HG03060 (cell line): ENCODE measurements around the gene EXOC2.
"Not testable (repeated sequence)": the region's sequence is repeated elsewhere in the genome, so short reads cannot be mapped to it uniquely, and the experiment has no call there.

Source experiments
- ATAC-seq: cut with Tn5 transposase; IDR thresholded peaks from one replicate; pipeline ENCODE4 v1.9.1; 2021; ENCODE audit warnings: low read depth, moderate number of reproducible peaks; ENCODE audit not compliant: unreplicated experiment

The EXOC2 gene

DNA sequence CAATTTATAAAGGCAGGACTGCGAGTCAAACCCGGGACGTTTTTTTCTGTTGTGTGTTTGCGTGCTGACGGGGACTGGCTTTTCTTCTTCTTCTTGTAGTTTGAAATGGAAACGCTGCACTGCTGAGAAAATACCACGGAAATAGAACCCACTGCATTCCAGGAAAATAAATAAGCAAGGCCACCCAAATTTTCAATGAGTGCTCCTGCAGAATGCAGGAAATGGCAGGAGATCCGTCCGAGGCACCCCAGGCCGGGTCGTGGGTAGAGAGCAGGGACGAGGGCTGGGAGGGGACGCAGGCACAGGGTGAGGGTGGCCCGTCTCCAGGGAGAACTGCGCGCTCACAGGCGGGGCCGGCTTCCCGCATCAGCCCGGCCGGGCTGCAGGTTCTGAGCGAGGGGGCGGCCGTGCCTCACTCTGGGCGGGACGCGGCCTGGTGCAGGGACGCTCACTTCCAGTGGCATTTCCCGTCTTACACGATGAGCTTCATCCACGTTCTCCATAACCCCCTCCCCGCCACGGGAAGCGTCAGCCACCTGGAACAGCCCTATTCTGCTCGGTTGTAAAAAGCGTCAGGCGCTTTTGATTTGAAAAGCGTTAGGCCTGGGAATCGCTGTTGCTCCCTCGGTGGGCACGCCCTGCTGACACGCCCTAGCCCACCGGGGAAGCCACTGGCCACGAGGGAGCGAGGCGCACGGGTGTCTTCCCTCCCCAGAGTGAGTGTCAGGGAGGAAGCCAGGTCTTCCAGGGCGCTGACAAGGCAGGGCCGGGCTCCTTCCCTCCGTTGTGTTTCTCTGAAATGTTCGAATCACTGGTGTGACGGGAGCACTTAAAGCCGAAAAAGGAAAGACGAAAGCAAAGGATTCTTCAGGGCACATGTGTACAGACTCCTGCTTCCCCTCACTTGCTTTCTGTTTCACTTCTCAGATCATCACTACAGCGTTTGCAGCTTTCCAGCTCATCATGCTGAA, 17.9 kb upstream of the EXOC2 start:
- ATAC-seq = no peak

DNA sequence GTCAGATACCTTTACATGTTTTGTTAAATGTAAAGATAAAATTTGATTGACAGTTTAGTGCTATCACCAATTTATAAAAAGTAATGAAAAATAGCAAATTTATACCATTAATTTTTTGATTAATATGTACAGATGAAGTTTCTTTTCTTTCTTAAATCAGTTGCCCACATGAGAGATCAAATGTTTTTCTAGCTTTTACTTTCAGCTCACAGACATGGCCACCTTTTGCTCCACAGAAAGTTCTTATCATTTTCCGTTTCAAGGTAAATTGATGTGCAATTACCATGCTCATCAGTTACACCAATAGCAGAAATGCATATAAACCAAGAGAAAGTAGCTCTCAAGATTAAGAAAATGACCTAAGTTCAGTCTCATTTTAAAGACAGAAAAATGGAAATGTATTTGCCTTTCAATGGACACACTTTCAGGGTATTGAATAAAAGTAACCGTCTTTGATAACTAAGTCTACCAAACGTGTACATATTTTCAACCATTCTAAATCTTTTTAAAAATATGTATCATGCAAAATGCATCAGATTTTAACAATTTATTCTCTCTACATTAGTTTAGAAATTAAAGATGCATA, 16.6 kb upstream of the EXOC2 start:
- ATAC-seq = no peak

DNA sequence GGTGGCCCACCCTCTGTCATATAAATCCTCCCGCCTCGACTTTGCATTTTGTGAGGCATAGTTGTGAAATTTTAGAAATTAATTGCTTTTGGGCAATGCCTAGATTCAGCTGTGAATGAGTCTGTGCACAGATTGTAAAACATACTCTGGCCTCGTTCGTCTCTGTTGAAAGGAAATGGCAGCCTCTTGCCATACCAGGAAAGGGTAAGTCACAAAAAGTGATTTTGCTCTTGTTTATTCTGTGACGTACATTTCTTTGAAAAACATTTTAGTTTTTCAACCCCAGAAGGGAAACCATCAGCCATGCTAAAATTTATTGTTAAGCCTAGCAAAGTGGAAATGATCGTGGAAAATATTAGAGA, 15.3 kb upstream of the EXOC2 start:
- no peak for ATAC-seq

DNA sequence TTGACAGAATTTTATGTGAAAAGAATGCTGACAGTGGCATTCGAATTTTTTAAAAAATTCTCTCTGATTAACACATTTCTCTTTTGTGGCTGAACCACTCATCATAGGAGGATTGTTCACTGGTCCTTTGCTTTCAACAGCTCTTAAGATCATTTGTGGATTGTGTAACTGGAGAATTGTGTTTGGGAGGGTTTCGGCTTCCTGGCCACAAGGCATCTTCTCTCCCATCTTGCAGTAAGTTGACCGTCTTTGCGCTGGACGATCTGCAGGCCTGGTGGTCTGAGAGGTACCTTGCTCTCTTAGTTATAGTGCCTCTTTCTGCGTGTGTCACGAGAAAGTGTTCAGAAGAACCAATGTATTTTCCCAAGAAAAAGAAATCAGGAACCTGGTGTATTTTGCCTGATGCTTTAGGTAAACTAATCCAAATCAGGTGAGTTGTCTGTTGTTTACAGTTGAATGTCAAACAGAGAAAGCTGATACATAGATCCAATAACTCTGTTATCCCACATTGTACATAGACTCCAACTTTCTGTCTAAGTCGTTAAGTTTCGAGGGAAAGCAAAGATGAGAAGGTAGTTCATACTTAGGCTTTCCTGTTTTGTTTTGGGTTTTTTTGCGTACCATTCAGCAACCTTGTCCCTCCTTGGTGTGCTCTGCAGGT, 14.8 kb upstream of the EXOC2 start:
- no peak for ATAC-seq

DNA sequence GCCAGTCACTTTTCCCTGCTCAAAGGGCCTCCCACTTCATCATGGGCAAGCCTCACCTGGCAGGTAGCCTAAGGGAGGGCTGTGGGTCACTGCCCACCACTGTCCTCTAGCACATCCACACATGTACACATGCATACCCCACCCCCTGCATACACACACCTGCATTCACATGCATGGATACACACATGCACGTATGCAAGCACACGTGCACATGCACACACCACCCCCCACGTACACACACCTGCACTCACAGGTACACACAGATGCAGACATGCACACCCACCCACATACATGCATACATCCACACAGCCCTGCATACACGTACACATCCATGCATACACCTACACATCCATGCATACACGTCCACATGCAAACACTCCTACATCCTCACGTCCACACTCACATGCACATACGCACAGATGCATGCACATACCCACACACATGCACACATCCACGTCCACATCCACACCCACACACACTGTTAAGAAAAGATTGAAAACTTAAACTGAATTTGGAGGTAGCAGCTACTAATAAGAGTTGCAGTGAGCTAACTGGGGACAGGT, 14.0 kb upstream of the EXOC2 start:
- ATAC-seq = no peak

DNA sequence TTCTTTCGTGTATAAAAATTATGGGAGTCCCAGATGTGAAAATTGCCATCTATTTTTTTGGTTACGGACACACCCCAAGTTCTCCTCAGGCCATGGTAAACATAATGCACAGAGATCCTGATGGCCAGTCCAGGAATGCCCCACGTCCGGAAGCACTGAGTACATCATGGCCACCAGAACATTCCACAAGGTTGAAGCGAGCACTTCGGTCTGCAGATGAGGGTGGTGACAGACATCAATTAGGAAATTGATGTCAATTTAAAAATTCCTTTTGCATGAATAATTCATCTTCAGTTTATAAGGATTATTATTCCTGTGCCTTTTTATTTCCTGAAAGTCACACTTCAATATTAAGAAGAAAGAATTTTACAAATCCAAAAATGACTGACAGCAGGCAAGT, 13.2 kb upstream of the EXOC2 start:
- ATAC-seq = no peak

DNA sequence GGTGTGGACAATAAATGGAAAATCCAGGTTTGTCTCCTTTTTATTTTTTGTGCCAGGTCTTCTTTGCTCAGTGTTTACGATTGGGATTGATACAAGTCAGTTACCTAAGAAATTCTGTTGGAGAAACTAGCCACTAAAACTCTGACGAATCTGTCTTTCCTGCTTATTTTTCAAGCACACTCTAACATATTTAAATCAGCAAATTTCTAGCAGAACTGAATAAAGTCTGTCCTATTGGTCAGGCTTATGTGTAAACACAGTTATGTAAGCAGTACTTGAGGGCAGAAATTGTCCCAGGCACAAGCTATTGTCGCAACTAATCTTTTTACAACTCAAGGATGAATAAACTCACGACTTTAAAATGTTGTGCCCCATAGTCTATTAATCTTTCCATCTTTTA, 12.1 kb upstream of the EXOC2 start:
- ATAC-seq = no peak

DNA sequence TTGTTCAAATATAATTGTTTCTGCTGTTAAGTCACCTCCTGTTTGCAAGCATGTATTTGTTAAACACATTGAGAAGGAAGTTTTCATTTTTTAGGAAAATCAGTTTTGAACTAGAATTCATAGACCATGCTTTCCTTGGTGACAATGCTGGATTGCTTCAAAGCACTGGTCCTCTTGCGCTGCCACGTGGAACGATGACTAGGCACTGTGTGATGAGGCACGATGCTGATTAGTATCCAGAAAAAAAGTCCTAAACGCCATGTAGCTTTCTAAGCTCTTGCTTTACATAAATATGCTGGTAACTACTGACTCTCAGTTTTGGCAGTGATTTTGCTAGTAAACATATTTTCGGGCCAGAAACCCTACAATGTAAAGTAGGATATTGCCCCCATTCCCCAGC, 11.1 kb upstream of the EXOC2 start:
- ATAC-seq = no peak

DNA sequence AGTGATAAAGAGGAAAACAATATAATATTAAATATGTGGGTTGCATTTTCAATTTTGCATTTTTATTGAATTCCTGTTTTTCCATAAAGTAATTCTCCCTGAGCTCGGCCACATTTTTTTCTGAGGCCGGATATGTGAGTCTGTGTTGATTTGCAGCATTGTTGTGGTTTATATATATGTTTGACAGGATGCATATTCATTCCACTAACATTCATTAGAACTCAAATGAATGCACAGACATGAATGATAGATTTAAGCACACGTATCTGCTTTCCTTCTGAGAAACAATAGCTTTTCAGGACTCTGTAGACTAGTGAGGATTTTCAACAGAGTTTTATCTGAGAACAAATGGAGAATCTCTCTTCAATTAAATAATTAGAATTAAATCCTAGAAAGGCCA, 10.6 kb upstream of the EXOC2 start:
- ATAC-seq = no peak

DNA sequence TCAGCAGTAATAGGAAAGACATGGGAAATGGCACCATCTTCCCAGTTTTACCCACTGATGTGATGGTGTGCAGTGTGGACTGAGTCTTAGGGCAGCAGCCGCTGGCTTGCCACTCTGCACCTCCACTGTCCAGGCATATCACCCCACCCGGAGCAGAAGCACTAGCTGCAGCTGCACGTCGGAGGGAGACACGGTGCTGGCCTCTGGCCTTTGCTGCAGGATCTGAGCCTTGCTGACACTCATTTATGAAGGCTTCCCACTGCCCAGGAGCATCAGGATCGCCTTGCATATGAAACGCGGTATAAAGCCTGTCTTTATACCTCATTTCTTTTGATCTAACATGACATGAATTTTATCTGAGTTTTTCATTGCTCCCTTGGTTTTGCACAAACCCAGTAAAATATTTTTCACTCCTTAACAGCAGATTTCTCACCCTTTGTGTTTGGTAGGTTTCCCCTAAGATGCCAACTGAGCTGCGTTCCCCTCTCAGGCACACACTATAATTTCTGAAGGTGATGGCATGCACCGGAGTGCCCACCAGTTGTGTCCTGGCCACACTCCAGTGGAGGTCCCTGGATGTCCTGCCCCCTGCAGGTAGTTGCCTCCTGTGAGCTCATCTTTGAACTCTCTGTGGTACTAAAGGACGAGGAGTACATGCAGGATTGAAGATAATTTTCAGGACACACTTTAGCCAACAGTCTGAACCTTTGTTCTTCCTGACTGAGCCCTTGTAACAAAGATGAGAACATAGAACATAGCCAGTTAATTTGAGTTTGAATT, 9.0 kb upstream of the EXOC2 start:
- no peak for ATAC-seq

DNA sequence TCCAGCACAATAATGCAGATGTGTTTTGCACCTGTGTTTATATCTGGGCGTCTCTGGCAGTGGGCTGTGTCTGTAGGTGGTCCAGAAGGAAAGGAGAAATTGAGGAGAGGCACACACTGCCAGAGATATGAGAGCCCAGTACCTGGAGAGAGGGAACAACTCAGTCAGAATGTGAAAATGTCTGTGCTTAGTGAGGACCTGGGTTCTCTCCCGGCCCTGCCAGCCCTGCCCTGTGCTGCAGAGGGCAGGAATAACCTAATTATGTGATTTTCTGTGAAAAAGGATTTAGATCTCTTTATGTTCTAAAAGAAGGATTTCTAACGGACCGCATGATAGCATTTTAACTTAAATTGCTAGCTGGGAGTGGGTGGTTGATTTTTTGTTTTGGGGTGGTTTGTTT, 8.3 kb upstream of the EXOC2 start:
- no peak for ATAC-seq

DNA sequence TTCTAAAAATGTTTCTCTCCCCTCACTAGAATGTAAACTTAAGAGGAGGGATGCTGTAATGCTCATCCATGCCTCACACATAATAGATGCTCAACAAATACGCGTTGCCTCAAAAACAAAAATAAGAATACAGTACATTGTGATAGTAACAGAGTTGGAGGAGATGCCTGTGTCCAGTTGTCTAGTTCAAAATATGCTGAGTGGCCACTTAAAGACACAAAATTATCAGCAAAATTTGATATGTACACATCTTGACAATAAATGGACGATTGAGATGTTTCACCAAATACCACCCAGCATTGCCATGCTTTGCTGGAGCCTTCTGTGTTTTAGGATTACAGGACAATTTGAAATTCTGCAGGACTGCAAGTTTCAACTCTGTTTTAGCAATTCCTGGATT, 7.6 kb upstream of the EXOC2 start:
- ATAC-seq = no peak

DNA sequence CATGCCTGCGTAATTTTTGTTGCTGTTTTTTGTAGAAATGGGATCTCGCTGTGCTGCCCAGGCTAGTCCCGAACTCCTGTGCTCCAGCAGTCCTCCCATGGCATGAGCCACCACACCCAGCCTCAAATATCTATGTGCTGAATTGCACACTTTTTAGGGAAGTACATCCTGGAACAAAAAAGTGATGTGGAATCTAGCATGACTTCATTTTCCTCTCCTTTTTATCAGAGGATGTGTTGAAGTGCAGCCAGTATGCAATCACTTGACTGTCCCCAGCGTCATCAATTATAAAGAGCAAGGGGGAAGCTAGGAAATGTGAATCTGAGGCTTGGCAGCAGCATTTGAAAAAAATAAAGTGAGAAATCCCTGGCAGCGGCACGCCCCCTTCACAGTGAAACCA, 6.4 kb upstream of the EXOC2 start:
- no peak for ATAC-seq

DNA sequence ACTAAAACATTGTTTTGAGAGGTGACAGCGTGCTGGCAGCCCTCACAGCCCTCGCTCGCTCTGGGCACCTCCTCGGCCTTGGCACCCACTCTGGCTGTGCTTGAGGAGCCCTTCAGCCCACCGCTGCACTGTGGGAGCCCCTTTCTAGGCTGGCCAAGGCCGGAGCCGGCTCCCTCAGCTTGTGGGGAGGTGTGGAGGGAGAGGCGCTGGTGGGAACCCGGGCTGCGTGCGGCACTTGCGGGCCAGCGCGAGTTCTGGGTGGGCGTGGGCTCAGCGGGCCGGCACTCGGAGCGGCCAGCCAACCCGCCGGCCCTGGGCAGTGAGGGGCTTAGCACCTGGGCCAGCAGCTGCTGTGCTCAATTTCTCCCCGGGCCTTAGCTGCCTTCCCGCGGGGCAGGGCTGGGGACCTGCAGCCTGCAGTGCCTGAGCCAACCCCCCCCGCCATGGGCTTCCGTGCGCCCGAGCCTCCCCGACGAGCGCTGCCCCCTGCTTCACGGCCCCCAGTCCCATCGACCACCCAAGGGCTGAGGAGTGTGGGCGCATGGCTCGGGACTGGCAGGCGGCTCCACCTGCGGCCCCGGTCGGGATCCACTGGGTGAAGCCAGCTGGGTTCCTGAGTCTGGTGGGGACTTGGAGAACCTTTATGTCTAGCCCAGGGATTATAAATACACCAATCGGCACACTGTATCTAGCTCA, 1.6 kb upstream of the EXOC2 start:
- ATAC-seq = not testable (repeated sequence)

DNA sequence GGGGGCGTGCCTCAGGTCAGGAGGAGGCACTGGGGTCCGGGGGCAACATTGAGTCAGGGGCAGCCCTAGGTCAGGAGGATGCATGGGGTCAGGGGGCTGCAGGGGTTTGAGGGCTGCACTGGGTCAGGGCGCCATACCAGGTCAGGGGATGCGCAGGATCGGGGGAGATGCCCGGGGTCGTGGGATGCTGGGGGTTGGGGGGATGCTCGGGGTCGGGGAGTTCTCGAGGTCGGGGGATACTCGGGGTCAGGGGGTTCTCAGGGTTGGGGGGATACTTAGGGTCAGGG, 727 bp upstream of the EXOC2 start:
- ATAC-seq = no peak

DNA sequence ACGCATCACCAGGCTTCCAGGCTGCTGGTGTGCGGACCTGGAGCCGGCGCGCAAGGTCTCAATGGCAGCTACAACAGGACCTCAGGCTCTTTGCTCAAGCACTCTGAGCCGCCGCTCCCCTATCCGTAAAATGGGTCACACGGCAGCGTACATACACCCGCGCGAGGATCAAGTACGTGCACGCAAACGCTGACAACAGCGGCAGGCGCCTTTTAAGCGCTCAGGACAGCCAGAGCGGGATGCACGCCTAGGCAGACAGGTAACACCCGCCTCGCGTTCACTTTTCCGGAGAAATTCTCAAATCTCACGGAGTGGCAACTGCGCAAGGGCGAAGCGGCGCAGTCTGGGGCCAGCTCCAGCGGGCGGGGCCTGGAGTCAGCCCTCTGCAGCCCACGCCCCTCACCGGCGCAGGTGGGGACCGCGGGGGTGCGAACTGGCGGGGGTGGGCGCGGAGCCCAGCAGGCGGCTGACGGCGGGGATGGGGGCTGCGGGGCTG, 535 bp downstream of the EXOC2 start:
- ATAC-seq = peak; percentile 40

DNA sequence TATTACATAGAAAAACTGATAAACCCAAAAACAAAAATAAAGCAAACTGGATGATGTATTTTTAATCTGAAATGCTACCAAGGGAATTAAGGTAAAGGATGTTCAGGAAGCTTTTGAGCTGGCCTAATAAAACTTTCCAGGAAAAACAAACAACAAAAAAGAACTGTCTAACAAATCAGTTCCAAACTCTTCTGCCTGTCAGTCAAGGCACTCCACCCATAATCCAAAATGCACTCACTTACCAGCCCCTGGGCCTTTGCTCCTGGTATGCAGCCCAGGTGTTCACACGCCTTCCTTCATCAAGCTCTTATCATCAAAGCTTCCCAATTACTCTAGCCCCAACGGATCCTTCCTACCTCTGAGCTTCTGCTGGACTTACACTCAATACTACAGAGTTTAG, 3.7 kb downstream of the EXOC2 start:
- no peak for ATAC-seq

DNA sequence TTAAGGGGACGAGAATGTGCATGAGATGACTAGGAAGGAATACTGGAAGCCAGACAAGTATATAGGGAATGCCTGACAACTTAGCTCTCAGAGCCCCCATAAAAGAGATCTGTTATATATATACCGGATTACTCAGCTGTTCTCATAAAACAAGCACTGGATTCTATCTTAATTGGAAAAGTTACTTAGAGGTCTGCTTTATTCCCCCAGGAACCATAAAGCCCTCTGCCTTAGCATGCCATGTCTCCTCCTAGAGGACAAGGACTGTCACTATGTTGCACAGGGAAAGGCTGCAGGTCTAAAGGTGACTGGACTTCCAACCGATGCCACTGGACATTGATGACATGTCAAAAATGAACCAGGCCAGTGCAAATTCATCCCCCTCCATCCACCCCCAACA, 6.4 kb downstream of the EXOC2 start:
- no peak for ATAC-seq

DNA sequence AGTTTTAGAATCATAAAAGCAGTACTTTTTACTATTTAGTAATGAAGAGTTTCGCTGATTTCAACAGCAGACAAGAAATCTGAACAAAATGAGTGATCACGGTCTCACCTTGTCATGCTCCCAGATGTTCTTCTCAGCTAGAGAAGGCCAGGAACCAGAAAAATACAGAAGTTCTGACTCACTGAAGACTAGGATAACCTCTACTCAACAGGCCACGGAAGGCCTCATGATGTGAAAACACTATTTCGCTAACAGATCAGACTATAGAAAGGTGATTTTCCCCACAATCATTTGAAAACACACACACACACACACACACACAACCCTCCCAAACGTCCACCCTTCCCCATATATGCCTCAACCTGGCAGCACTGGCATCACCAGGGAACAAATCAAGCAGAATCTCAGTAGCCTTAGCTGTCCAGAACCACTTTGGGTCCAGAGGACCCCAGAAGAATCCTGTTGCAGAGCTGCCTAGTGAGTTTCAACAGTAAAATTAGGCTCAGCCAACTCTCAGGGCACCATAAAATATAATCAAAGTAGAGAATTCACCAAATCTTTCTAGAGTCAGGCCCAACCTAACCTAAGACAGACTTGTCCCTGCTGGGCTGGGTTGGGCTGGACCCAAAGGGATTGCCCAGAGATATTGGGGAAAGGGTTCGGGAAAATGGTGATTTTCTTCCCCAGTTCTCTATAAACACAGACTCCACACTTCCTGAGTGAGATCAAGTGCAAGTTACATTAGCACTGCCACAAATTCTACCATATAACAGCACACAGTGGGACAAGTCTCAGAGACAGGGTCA, 7.9 kb downstream of the EXOC2 start:
- peak; percentile 62 for ATAC-seq
